T47D (cell line): ENCODE data around the gene CHST3.
A peak's percentile ranks its signal among the peaks of the same experiment; 100 is the strongest.

Source experiments
- DNase-seq, 2 experiments: peaks; one replicate each; pipeline versions ENCODE4 v3.0.0 to v3.0.0-alpha.2; 2011 to 2012; ENCODE audit warnings: low read depth in 1 of 2, low spot score in 1 of 2
- JUND ChIP-seq: IDR thresholded peaks from 2 replicates; pipeline ENCODE4 v1.6.1; 2012; ENCODE audit warnings: low read depth
- in situ Hi-C: cut with HindIII; loops from 2 replicates; pipeline ENCODE4 v1.10.0; 2016; ENCODE audit warnings: low sequenced_read_pairs, low pct_unique_long_range_greater_than_20kb

The CHST3 gene

GRCh38 chr10:71933651-71934050 is 30.5 kb upstream of the CHST3 start:
- in situ Hi-C loops, result no loop called here
- no peak for DNase-seq

GRCh38 chr10:71938211-71938610 is 26.0 kb upstream of the CHST3 start:
- TF ChIP-seq JUND, result no peak
- in situ Hi-C loops, result no loop called here
- DNase-seq, result no peak

More at GRCh38 chr10:71933651-71934050, 30.5 kb upstream of the CHST3 start:
- no peak for TF ChIP-seq JUND

GRCh38 chr10:71939304-71939703 is 24.9 kb upstream of the CHST3 start:
- no peak for DNase-seq
- in situ Hi-C loops, result no loop called here
- no peak for TF ChIP-seq JUND

- TF ChIP-seq JUND, result no peak
- DNase-seq, result no peak
- in situ Hi-C loops, result no loop called here
Measured at GRCh38 chr10:71939861-71940474, 24.2 kb upstream of the CHST3 start.

DNA sequence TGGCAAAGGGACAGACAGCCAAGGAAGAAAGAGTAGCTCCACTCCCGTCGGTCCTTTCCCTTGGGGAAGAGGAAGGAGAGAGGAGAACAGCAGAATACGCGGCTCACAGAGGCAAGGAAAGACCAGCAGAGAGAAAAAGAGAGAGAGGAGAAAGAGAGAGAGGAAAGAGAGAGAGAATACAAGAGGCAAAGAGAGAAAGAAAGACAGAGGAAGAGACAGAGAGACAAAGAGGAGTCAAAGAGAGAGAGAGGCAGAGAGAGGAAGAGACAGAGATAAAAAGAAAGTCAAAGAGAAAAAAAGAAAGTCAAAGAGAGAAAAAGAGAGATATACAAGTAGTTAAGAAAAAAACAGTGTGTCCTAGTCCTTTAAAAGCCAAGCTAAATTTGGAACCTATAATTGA is 23.4 kb upstream of the CHST3 start:
- no peak for TF ChIP-seq JUND
- no peak for DNase-seq
- in situ Hi-C loops, result no loop called here

- DNase-seq, result no peak
- no peak for TF ChIP-seq JUND
- in situ Hi-C loops, result no loop called here
Measured at GRCh38 chr10:71941318-71941717, 22.9 kb upstream of the CHST3 start.

DNA sequence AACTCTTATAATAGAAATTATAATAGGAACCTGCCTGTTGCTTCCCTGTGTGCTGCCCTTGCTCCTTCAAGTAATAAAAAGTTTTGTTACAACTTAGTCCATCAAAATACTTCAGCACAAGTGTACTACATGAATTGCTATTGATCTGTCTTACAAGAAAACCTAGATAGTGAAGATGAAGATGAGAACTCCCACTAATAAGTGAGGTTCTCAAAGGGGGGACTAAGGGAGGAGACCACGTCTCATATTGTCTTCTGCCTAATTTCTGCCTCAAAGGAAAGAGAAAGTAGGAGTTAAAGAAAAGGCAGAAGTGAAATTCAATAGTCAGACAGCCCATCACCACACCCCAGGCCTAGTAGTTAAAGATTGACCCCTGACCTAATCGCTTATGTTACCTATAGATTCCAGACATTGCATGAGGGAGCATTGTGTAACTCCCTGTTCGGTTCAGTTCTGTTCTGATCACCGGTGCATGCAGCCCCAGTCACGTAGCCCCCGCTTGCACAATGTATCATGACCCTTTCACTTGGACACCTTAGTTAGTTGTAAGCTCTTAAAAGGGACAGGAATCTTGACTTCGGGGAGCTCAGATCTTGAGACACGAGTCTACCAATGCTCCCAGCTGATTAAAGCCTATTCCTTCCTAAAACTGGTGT is 18.2 kb upstream of the CHST3 start:
- in situ Hi-C loops, result no loop called here
- no peak for TF ChIP-seq JUND
- peak in 1 of 2 experiments; percentile 42 for DNase-seq

DNA sequence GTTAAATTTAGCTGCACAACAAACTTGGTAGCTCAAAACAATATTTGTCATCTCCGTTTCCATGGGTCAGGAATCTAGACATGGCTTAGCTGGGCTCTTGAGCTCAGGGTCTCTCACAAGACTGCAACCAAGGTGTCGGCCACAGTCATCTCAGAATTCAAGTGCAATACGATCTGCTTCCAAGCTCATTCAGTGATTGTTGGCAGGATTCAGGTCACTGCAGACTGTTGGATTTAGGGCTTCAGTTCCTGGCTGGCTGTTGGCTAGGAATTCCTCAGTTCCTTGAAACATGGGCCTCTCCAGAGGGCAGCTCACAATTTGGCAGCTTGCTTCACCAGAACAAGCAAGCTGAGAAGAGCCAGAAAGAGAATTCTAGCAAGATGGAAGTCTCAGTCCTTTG is 17.5 kb upstream of the CHST3 start:
- no peak for DNase-seq
- TF ChIP-seq JUND, result no peak
- in situ Hi-C loops, result no loop called here

DNA sequence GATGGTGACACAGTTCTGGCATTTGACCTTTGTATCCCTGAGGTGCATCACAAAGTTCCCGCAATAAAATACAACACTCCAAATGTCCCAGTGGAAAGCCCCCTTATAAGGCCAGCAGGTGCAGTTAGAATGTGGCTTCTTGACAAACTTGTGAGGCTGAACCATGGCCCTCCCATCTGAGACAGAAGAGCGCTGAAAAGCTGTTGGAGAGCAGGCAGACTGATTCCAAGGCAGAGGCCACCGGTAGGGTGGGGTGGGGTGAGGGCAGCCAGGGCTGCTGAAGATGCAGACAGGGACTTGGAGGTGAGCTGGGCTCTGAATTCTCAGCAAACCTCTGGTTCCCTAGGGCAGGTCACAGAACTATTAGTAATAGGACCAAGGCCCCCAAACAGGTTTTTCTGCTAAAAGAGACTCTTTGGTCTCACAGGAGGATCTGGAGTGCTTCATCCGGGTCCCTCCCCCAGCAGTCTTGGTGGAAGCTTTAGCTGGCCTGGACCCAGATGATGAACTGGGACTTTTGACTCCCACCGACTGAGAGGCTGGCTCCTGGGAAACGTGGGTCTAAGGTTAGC is 15.6 kb upstream of the CHST3 start:
- in situ Hi-C loops, result no loop called here
- peak in 1 of 2 experiments; percentile 30 for DNase-seq
- TF ChIP-seq JUND, result no peak

- in situ Hi-C loops, result no loop called here
- TF ChIP-seq JUND, result no peak
- no peak for DNase-seq
Measured at GRCh38 chr10:71950683-71951082, 13.5 kb upstream of the CHST3 start.

GRCh38 chr10:71952745-71953144 is 11.4 kb upstream of the CHST3 start:
- no peak for DNase-seq
- in situ Hi-C loops, result no loop called here
- no peak for TF ChIP-seq JUND

GRCh38 chr10:71957546-71958275 is 6.5 kb upstream of the CHST3 start:
- no peak for TF ChIP-seq JUND
- no peak for DNase-seq
- in situ Hi-C loops, result no loop called here

DNA sequence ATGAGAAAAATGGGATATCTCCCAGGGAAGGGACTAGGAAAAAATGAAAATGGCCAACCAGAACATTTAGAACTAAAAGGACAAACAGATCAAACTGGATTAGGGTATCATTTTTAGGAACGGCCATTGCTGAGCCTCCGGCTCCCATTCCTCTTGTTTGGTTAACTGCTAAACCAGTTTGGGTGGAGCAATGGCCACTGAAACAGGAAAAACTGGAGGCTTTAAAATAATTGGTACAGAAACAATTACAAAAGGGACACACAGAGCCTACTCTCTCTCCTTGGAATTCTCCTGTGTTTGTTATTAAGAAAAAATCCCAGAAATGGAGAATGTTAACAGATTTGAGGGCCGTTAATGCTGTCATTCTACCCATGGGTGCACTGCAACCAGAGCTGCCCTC is 4.7 kb upstream of the CHST3 start:
- peak in 1 of 2 experiments; percentile 56 for DNase-seq
- no peak for TF ChIP-seq JUND
- in situ Hi-C loops, result no loop called here
